Right cardiac atrium (tissue), 5 donors: ENCODE measurements around the gene FBXL16. TPM values are rescaled to one million over a fixed set of nuclear protein-coding genes. Genes with fewer than 3 reads are reported as not detected.

Experiments used
- ATAC-seq, 2 donors: fragments of 200-7000 bp; cut with Tn5 transposase; one replicate each; pipeline versions ENCODE4 v1.8.0 to v1.9.1; 2020; ENCODE audit warnings: moderate library complexity in 2 of 2, mild to moderate bottlenecking in 1 of 2
- DNase-seq, 3 donors: peaks; one replicate each; pipeline ENCODE4 v3.0.0-alpha.2; 2020
- H3K27ac ChIP-seq: one replicate; pipeline ENCODE4 v1.5.1; 2013; ENCODE audit warnings: mild to moderate bottlenecking, low read length, control low read depth, moderate library complexity
- H3K27me3 ChIP-seq: one replicate; pipeline ENCODE4 v1.6.1; 2013; ENCODE audit not compliant: control insufficient read depth, insufficient read depth
- H3K4me1 ChIP-seq: one replicate; pipeline ENCODE4 v1.6.1; 2013; ENCODE audit warnings: low read length; ENCODE audit not compliant: control insufficient read depth, insufficient read depth
- H3K4me3 ChIP-seq: one replicate; pipeline ENCODE4 v1.5.1; 2013; ENCODE audit warnings: low read length, control low read depth
- H3K9me3 ChIP-seq: one replicate; pipeline ENCODE4 v1.6.1; 2013; ENCODE audit warnings: low read length; ENCODE audit not compliant: control insufficient read depth
- WGBS: extraction: QIAGEN DNeasy Blood & Tissue Kit; methylation state at CpG from one replicate; pipeline ENCODE4 v1.1.7; 2013; 5-methylcytosine and 5-hydroxymethylcytosine counted together
- intact Hi-C, 4 donors: fragments of 100-400 bp; cut with DNase I; formaldehyde crosslinking; loops; one replicate each; pipeline versions ENCODE4 v1.11.0 to v1.14.0; 2022 to 2023
- polyA plus RNA-seq: library from polyadenylated mRNA; stranded (reverse); fragments of 200-250 nt; gene quantifications from one replicate; pipeline ENCODE4 v1.2.3, GENCODE V29; 2013
- total RNA-seq, 4 donors: library from RNA; stranded (reverse); fragmentation: NEBNext Ultra II Directional; extraction: Animal tissue kit (Norgen Biotek cat#: 25700); gene quantifications; one replicate each; pipeline ENCODE4 v1.2.1, GENCODE V29; 2021
- donor health status: healthy with polysubstance abuse.
- donor health status: DM: no; HTN: yes; CAD: no.
- donor health status: DM: no; HTN: no; CAD: no.
- donor health status: DM: no; HTN: yes; CAD: no; lungs with severe emphysema.
- donor health status: DM: yes; HTN: yes; CAD: no.

FBXL16 gene
- total and polyA plus RNA-seq, 5 donors: 0.19 to 0.38 (median 0.34) TPM

DNA sequence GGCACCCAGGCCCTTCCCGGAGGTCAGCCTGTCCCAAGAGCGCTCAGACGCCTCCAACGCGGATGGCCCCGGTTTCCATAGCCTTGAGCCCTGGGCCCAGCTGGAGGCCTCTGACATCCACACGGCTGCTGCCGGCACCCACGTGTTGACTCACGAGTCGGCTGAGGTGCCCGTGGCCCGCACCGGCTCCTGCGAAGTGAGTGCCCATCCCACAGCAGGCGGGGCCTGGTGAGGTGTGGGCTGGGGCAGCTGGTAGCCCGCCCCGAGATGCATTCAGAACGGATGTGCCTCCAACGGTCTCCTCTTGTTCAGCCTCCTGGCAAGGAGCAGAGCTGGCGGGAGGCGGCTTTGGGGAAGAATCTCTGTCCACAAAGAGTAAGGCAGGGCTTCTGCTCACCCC is 53.8 kb downstream of the FBXL16 start:
- Histone ChIP-seq H3K4me1 (peaks cover 3% of the 10 kb centered on the region), H3K27ac (no peak overlapping the region), H3K9me3 (no peaks in the 10 kb centered on the region), H3K27me3 (no peaks in the 10 kb centered on the region), H3K4me3 (no peak overlapping the region)
- intact Hi-C loops: no loop called here
- 89% methylated on average over 22 of the region's 22 CpGs for WGBS
- ATAC-seq (no peak), DNase-seq (no peak)

DNA sequence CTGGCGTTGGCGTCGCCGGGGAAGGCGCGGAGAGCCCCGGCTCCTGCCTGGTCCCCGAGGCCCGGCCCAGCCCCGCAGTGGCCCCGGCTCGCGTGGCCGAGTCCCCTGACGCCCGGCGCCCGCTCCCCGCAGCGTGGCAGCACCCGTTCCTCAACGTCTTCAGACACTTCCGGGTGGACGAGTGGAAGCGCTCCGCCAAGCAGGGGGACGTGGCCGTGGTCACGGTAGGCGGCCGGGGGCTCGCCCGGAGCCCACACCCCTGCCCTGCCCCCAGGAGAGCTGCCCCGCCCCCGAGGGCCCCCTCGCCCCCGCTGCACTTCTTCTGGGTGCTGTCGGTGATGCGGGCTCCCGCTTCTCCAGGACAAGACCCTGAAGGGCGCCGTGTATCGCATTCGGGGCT is 56.0 kb downstream of the FBXL16 start:
- Histone ChIP-seq H3K9me3 (no peaks in the 10 kb centered on the region), H3K27ac (no peak overlapping the region), H3K27me3 (no peaks in the 10 kb centered on the region), H3K4me3 (peak overlapping the region; percentile 51), H3K4me1 (peaks cover 3% of the 10 kb centered on the region)
- ATAC-seq (no peak), DNase-seq (no peak)
- intact Hi-C loops: no loop called here
- 3% methylated on average over 44 of the region's 44 CpGs for WGBS

DNA sequence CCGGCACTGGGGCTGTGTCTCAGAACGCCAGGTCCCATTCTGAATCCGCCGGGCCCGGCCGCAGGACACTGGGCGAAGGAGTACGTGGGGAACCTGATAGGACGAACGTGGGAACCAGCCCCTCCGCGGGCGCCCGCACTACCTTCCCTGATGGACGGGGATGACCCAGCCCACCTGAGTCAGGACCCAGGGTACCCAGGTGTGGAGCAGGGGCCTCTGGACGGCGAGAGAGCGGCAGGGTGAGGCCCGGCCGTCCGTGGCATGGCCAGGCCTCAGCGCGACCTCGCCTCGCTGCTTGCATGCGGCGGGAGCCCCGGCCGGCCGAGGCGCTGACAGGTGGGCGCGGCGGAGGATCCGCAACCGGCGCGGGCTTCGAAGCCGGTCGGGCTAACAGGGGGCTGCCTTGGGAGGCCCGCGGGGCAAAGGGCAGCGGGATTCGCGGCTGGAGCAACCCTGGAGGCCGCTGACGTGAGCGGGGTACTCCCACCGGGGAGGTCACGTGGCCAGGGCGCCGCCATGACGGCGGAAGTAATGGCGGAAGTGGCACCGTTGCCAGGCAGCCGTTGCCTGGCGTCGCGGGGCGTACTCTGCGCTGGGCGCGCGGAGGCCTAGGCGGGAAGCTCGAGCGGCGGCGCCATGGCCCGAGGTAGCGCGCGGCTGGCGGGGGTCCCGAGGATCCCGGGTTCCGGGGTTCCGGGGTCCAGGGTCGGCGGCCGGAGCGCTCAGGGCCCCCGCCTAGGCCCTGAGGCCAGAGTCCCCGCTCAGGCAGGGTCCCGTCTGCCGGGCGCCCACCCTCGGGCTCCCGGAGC is 56.6 kb downstream of the FBXL16 start, which contains the start of gene WDR90:
Gene WDR90 (plus strand): TSS at position 585 of the 809 bp plus-strand sequence. CDS start 52 bp downstream, at position 637.
- Histone ChIP-seq H3K27ac (peak within 1 kb of the TSS; percentile 13), H3K27me3 (no peaks in the 10 kb centered on the region), H3K9me3 (no peaks in the 10 kb centered on the region), H3K4me3 (peak within 1 kb of the TSS; percentile 51), H3K4me1 (peaks cover 3% of the 10 kb centered on the region)
- intact Hi-C loops: no loop called here
- WGBS: under 1% methylated on average over 91 of the region's 91 CpGs
- ATAC-seq (peak; percentile 88 to 90), DNase-seq (peak; percentile 96 to 98 (median 98))

DNA sequence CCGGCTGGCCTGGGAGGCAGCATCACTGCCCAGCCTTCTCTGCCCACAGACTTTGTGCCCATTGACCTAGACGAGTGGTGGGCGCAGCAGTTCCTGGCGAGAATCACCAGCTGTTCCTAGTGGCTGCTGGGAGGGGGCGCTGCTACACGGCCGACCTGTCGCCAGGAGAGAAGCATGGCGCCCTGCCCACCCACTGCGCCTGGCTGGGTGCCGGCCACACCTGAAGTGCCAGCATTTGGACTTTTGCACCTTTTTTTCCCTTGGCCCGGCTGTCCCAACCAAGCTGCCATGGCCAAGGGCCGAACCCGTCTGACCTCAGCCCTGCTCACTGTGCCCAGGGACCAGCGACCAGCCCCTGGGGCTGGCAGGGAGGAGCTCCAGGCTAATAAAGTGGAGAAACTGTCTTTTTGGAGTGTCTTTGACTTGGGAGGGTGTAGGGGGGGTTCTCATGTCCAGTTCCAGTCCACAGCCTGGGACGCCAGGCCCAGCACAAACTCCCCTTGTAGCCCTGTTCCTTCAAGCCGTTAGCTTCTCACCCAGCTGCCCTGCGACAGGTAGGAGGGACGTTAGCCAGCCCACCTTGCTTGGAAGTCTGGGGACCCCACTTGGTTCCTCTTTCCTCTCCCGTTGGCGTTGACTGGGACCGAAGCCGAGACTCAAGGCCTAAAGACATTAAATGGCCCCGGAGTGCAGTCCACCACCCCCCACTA is 57.4 kb downstream of the FBXL16 start:
- intact Hi-C loops: no loop called here
- Histone ChIP-seq H3K9me3 (no peaks in the 10 kb centered on the region), H3K27ac (peak overlapping the region; percentile 13), H3K27me3 (no peaks in the 10 kb centered on the region), H3K4me1 (peaks cover 3% of the 10 kb centered on the region), H3K4me3 (peak overlapping the region; percentile 51)
- DNase-seq (no peak), ATAC-seq (no peak)
- 44% methylated on average over 24 of the region's 24 CpGs for WGBS

- H3K27me3 ChIP-seq: no peaks in the 10 kb centered on the region
- DNase-seq (no peak), ATAC-seq (peak in 1 of 2 donors; percentile 1)
- H3K9me3 ChIP-seq: no peaks in the 10 kb centered on the region
- intact Hi-C loops: no loop called here
- H3K27ac ChIP-seq: peak overlapping the region; percentile 22
- H3K4me1 ChIP-seq: peaks cover 3% of the 10 kb centered on the region
- H3K4me3 ChIP-seq: no peak overlapping the region
- 75% methylated on average over 25 of the region's 25 CpGs for WGBS
Measured at GRCh38 chr16:647173-647902, 58.3 kb downstream of the FBXL16 start.

DNA sequence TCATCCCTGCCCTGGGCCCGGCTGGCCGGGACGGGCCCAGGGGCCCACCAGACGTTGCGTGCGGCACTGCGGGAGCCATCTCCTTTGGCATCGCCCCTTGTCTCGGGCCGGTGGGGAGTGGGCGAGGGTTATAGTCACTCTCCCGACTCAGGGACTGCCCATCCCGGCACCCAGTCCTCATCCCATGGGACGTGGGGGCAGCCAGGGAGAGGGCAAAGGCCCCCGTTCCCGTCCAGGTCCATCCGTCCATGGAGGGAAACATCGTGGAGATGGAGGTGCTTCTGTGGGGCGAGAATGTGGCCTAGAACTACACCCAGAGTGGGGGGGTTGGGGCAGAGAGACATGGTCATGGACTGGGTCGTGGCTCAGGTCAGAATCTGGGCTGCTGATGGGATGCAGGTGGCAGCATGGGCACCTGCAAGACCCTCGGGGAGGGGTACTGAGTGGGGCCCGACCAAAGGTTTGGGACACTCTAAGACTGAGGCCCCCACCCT is 58.9 kb downstream of the FBXL16 start:
- ATAC-seq: no peak
- no peak for DNase-seq
- 81% methylated on average over 22 of the region's 22 CpGs for WGBS
- no peaks in the 10 kb centered on the region for H3K27me3 ChIP-seq
- H3K27ac ChIP-seq: peak overlapping the region; percentile 22
- intact Hi-C loops: no loop called here
- H3K4me3 ChIP-seq: no peak overlapping the region
- no peaks in the 10 kb centered on the region for H3K9me3 ChIP-seq
- H3K4me1 ChIP-seq: peaks cover 3% of the 10 kb centered on the region

- peaks cover 3% of the 10 kb centered on the region for H3K4me1 ChIP-seq
- peak overlapping the region; percentile 22 for H3K27ac ChIP-seq
- H3K27me3 ChIP-seq: no peaks in the 10 kb centered on the region
- H3K9me3 ChIP-seq: no peaks in the 10 kb centered on the region
- WGBS: 72% methylated on average over 32 of the region's 32 CpGs
- H3K4me3 ChIP-seq: no peak overlapping the region
- ATAC-seq (no peak), DNase-seq (no peak)
- intact Hi-C loops: no loop called here
Measured at GRCh38 chr16:645852-646678, 59.5 kb downstream of the FBXL16 start.

GRCh38 chr16:644556-644955 is 61.0 kb downstream of the FBXL16 start:
- no peak for DNase-seq
- H3K27ac ChIP-seq: no peak overlapping the region
- H3K9me3 ChIP-seq: no peaks in the 10 kb centered on the region
- H3K4me3 ChIP-seq: no peak overlapping the region
- 86% methylated on average over 12 of the region's 12 CpGs for WGBS
- H3K4me1 ChIP-seq: peaks cover 3% of the 10 kb centered on the region
- ATAC-seq: no peak
- intact Hi-C loops: no loop called here
- no peaks in the 10 kb centered on the region for H3K27me3 ChIP-seq

GRCh38 chr16:643050-643368 is 62.6 kb downstream of the FBXL16 start:
- Histone ChIP-seq H3K27me3 (no peaks in the 10 kb centered on the region), H3K4me3 (peak overlapping the region; percentile 72), H3K27ac (peak overlapping the region; percentile 71), H3K9me3 (no peaks in the 10 kb centered on the region), H3K4me1 (peaks cover 1% of the 10 kb centered on the region)
- intact Hi-C loops: no loop called here
- WGBS: 86% methylated on average over 13 of the region's 13 CpGs
- no peak for ATAC-seq
- no peak for DNase-seq
